GM12878 (cell line): ENCODE results near the gene HECTD3. TPM values are rescaled to one million over a fixed set of nuclear protein-coding genes. Genes with fewer than 3 reads are reported as not detected.

Experiments
- ATAC-seq: fragments of 200-7000 bp; cut with Tn5 transposase; 3 replicates; pipeline ENCODE4 v1.9.1; 2020; ENCODE audit warnings: mild to moderate bottlenecking, moderate library complexity
- BruUV-seq: library from RNA; stranded (reverse); fragments of 400-500 nt; replicated peaks from 2 replicates; lab custom pipeline; 2021; lab: Mats Ljungman, UMichigan
- CTCF ChIA-PET: fragments of 300-600 bp; sonication (Branson Sonifier 250); formaldehyde crosslinking; extraction: SDS; loops from one replicate; lab custom pipeline; 2021; ENCODE audit warnings: inconsistent platforms; lab: Yijun Ruan, JAX
- POLR2A ChIA-PET: fragments of 350-600 bp; formaldehyde crosslinking; extraction: SDS; loops from one replicate; lab custom pipeline; 2021; ENCODE audit warnings: inconsistent platforms; lab: Charles Lee
- RAD21 ChIA-PET: fragments of 300-600 bp; sonication (Branson Sonifier 250); formaldehyde crosslinking; loops from one replicate; lab custom pipeline; 2023; ENCODE audit warnings: antibody characterized with exemption; ENCODE audit not compliant: unreplicated experiment; lab: Charles Lee
- SMC1A ChIA-PET: fragments of 300-600 bp; sonication (Branson Sonifier 250); formaldehyde crosslinking; loops from one replicate; lab custom pipeline; 2023; ENCODE audit not compliant: unreplicated experiment, uncharacterized antibody; lab: Charles Lee
- DNase-seq: peaks from one replicate; pipeline ENCODE4 v3.0.0-alpha.2; 2011; ENCODE audit warnings: low read depth, low spot score
- FAIRE-seq: peaks from 3 replicates; lab custom pipeline; 2011; peaks lifted over from hg19 to GRCh38; lab: Jason Lieb, UNC
- H2AFZ ChIP-seq: 2 replicates; pipeline ENCODE4 v1.6.0; 2011; ENCODE audit warnings: low read depth, low read length, control low read depth; ENCODE audit not compliant: control insufficient read depth
- H3K27ac ChIP-seq: 2 replicates; pipeline ENCODE4 v1.5.1; 2011; ENCODE audit warnings: control low read depth; ENCODE audit not compliant: control insufficient read depth, insufficient read depth
- H3K27me3 ChIP-seq, 2 experiments: replicated peaks in 1 of 2; 2 replicates each; pipeline versions ENCODE4 v1.6.0 to v1.6.1; 2011; ENCODE audit warnings: low read length in 1 of 2; ENCODE audit not compliant: control insufficient read depth in 2 of 2, insufficient read depth in 2 of 2
- H3K36me3 ChIP-seq, 2 experiments: 2 replicates each; pipeline ENCODE4 v1.5.1; 2011; ENCODE audit warnings: low read length in 1 of 2; ENCODE audit not compliant: control insufficient read depth in 2 of 2, insufficient read depth in 2 of 2
- H3K4me1 ChIP-seq: 2 replicates; pipeline ENCODE4 v1.6.1; 2011; ENCODE audit warnings: mild to moderate bottlenecking, low read length, moderate library complexity, mixed read lengths; ENCODE audit not compliant: control insufficient read depth, insufficient read depth
- H3K4me2 ChIP-seq: 2 replicates; pipeline ENCODE4 v1.6.0; 2011; ENCODE audit warnings: control low read depth; ENCODE audit not compliant: control insufficient read depth, insufficient read depth
- H3K4me3 ChIP-seq: fragments of 200-600 bp; sonication (generic); 2 replicates; pipeline ENCODE4 v1.5.1; 2016
- H3K79me2 ChIP-seq: 2 replicates; pipeline ENCODE4 v1.6.0; 2011; ENCODE audit warnings: low read length; ENCODE audit not compliant: control insufficient read depth, insufficient read depth
- H3K9ac ChIP-seq: 2 replicates; pipeline ENCODE4 v1.8.0; 2011; ENCODE audit warnings: low read length, control low read depth, mixed read lengths; ENCODE audit not compliant: control insufficient read depth, insufficient read depth
- H3K9me3 ChIP-seq: replicated peaks from 3 replicates; pipeline ENCODE4 v1.5.1; 2011; ENCODE audit warnings: mild to moderate bottlenecking, low read length; ENCODE audit not compliant: control insufficient read depth, insufficient read depth
- H4K20me1 ChIP-seq: 2 replicates; pipeline ENCODE4 v1.6.0; 2011; ENCODE audit not compliant: control insufficient read depth, insufficient read depth
- FOS ChIP-seq: IDR thresholded peaks from 3 replicates; pipeline ENCODE4 v1.6.1; 2011; ENCODE audit warnings: borderline replicate concordance; ENCODE audit not compliant: insufficient read length; ENCODE audit errors: extremely low read depth
- HDAC6 ChIP-seq: fragments of 200-600 bp; sonication (generic); IDR thresholded peaks from one replicate; pipeline ENCODE4 v1.8.0; 2017; ENCODE audit warnings: antibody characterized with exemption; ENCODE audit not compliant: unreplicated experiment
- MXI1 ChIP-seq: fragments of 150-350 bp; IDR thresholded peaks from 2 replicates; pipeline ENCODE4 v1.6.1; 2011; ENCODE audit warnings: low read depth, mild to moderate bottlenecking, inconsistent platforms, low read length, improper control_type of control experiment
- MYB ChIP-seq: fragments of 150-350 bp; IDR thresholded peaks from 2 replicates; pipeline ENCODE4 v1.6.1; 2014; ENCODE audit warnings: mild to moderate bottlenecking, low read depth, low read length, borderline replicate concordance
- MYC ChIP-seq: IDR thresholded peaks from 2 replicates; pipeline ENCODE4 v1.6.1; 2011; ENCODE audit warnings: mild to moderate bottlenecking, low read length, moderate library complexity, inconsistent platforms; ENCODE audit not compliant: insufficient read depth, insufficient replicate concordance, insufficient read length, severe bottlenecking
- NFIC ChIP-seq: IDR thresholded peaks from 2 replicates; pipeline ENCODE4 v1.6.1; 2012; ENCODE audit warnings: low read depth, mild to moderate bottlenecking, inconsistent platforms, low read length, moderate library complexity
- NR2C1 ChIP-seq: fragments of 450-650 bp; IDR thresholded peaks from 2 replicates; pipeline ENCODE4 v1.6.1; 2017; ENCODE audit warnings: antibody characterized with exemption, mild to moderate bottlenecking, moderate library complexity
- SRF ChIP-seq, 2 experiments: IDR thresholded peaks; 2 replicates each; pipeline ENCODE4 v1.6.1; 2011; ENCODE audit warnings: low read depth in 2 of 2, low read length in 2 of 2, mild to moderate bottlenecking in 1 of 2, moderate library complexity in 1 of 2
- TBL1XR1 ChIP-seq: IDR thresholded peaks from 2 replicates; pipeline ENCODE4 v1.6.1; 2012; ENCODE audit warnings: low read depth, low read length, improper control_type of control experiment
- WGBS: methylation state at CpG from one replicate; pipeline ENCODE4 v1.1.6; 2016; ENCODE audit warnings: low lambda C conversion rate; ENCODE audit not compliant: insufficient replicate concordance, insufficient coverage; ENCODE audit errors: missing lambda C conversion rate; 5-methylcytosine and 5-hydroxymethylcytosine counted together
- in situ Hi-C: fragments of 300-500 bp; cut with MboI; formaldehyde crosslinking; loops from 9 replicates; pipeline ENCODE4 v1.14.3; 2018; ENCODE audit warnings: mixed read lengths
- intact Hi-C: fragments of 100-400 bp; cut with micrococcal nuclease; formaldehyde crosslinking; loops from one replicate; pipeline ENCODE4 v1.14.2; 2022; ENCODE audit not compliant: unreplicated experiment
- polyA plus RNA-seq, 11 experiments: library from polyadenylated mRNA; depleted of rRNA in 4 of 11; unstranded in 6 of 11; stranded (reverse) in 5 of 11; fragments of >200 nt; fragmentation: Nextera tagmentation in 4 of 11; fragmentation: Illumina TruSeq in 1 of 11; extraction: Ambion mirVana in 4 of 11; extraction: Trizol in 1 of 11; gene quantifications; 1 replicate in 1 of 11; 2 replicates in 10 of 11; pipeline versions ENCODE4 v1.2.1 to v1.2.3, GENCODE V29; 2011 to 2016; ENCODE audit warnings: inconsistent platforms in 2 of 11, missing spikeins in 2 of 11, low read depth in 1 of 11
- total RNA-seq, 4 experiments: library from RNA; depleted of rRNA in 3 of 4; stranded (reverse); fragments of >200 nt in 3 of 4; fragmentation: Illumina TruSeq in 1 of 4; extraction: Trizol in 1 of 4; gene quantifications; 2 replicates each; pipeline versions ENCODE4 v1.2.1 to v1.2.3, GENCODE V29; 2013 to 2021
- TF ChIP-seq, protein P1 (sequence below): fragments of 450-650 bp; IDR thresholded peaks from 2 replicates; pipeline ENCODE4 v1.6.1; 2017; ENCODE audit warnings: antibody characterized with exemption, mild to moderate bottlenecking, moderate library complexity

Gene HECTD3
- total and polyA plus RNA-seq, 10 of the 15 experiments (the other 5 are each of a cell fraction or from before 2014, with no cell fraction given), result 3.4 to 30.4 (median 22.6) TPM

DNA sequence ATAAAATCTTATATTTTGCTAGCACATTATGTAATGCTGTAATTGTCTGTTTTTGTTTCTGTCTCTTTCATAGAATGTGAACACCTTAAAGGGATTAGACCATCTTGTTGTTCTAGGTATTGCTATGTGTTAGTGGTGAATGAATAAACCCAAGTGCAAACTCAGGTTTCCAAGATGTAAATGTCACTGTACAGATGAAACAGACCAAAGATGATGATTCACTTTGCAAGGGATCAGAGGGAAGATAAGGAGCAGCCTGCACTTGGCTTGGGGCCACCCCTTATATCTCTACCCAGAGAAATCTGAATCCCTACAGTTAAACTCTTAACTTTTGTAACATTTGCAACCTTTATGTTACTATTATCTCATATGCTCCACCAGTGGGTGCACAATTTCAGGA is 26.3 kb upstream of the HECTD3 start:
- no peaks in the 10 kb centered on the region for H3K36me3 ChIP-seq
- CTCF ChIA-PET, result no interaction called here
- H4K20me1 ChIP-seq, result no peaks in the 10 kb centered on the region
- RAD21 ChIA-PET, result no interaction called here
- H3K27ac ChIP-seq, result no peak overlapping the region
- no peak overlapping the region for H2AFZ ChIP-seq
- no peak overlapping the region for H3K4me2 ChIP-seq
- H3K79me2 ChIP-seq, result no peaks in the 10 kb centered on the region
- intact Hi-C loops, result no loop called here
- no peak for ATAC-seq
- DNase-seq, result no peak
- no peak overlapping the region for H3K9ac ChIP-seq
- POLR2A ChIA-PET, result no interaction called here
- TF ChIP-seq NR2C1 (no peak), NFIC (no peak), SRF (IDR thresholded peaks at IDR 0.05; ENCODE audit: low read depth in 2 of 2, low read length in 2 of 2) (no peak), HDAC6 (no peak), FOS (no peak)
- TF ChIP-seq, all 136 proteins: peak for 0
- peaks cover 4% of the 10 kb centered on the region for H3K4me1 ChIP-seq
- in situ Hi-C loops, result no loop called here
- no peaks in the 10 kb centered on the region for H3K27me3 ChIP-seq
- FAIRE-seq, result no peak
- H3K9me3 ChIP-seq, result no peaks in the 10 kb centered on the region
- SMC1A ChIA-PET, result no interaction called here
- no peak overlapping the region for H3K4me3 ChIP-seq
- no TSS peak for BruUV-seq

DNA sequence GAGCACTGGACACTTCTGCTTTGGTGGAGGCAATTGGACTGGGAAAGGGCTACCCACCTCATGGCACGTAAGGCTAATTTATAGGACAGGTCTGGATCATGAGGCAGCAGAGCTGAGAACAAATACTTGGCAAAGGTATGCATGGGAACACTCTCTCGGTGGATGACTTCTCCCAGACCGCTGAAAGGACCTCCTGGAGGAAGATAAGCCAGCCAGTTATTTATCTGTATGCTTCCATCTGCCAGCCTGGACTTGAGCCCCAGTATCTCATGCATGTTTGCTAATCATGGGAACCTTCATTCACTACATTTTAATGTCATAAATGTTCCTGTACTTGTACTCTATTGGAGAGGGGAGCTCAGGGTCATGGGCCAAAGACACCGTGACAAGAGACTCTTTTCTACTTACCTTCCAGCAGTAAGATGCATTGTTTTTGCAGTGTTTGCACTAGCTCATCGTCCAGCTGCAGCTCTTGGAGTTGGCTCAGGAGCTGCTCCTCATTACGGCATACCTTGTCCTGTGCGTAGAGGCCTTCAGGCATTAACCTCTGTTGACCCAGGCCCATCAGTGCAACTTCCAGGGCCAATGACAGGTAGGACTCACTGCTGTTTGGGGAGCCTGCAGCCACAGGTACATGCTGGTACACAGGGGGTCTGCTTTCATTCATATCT is 24.6 kb upstream of the HECTD3 start:
- no peak overlapping the region for H3K27ac ChIP-seq
- H3K79me2 ChIP-seq, result no peaks in the 10 kb centered on the region
- no peak overlapping the region for H2AFZ ChIP-seq
- ChIA-PET SMC1A (interaction anchor here (1.3 kb wide), 1 partner anchor 20 kb away, joined by 3 read pairs; no protein-coding TSS in a partner anchor), POLR2A (interaction anchor here (1.9 kb wide), 1 partner anchor 15 kb away, joined by 4 read pairs; no protein-coding TSS in a partner anchor), RAD21 (interaction anchor here (1.0 to 1.4 kb wide), 2 partner anchors 16 to 22 kb away, joined by 3 to 5 read pairs; no protein-coding TSS in a partner anchor), CTCF (interaction anchor here (0.9 to 1.7 kb wide), 2 partner anchors 15 to 22 kb away, joined by 4 to 5 read pairs; no protein-coding TSS in a partner anchor)
- in situ Hi-C loops, result no loop called here
- DNase-seq, result no peak
- H4K20me1 ChIP-seq, result no peaks in the 10 kb centered on the region
- WGBS, result 66% methylated on average over 7 of the region's 7 CpGs
- no peak overlapping the region for H3K4me3 ChIP-seq
- H3K9ac ChIP-seq, result no peak overlapping the region
- no peaks in the 10 kb centered on the region for H3K27me3 ChIP-seq
- intact Hi-C loops, result no loop called here
- no peaks in the 10 kb centered on the region for H3K9me3 ChIP-seq
- no TSS peak for BruUV-seq
- no peak for FAIRE-seq
- no peaks in the 10 kb centered on the region for H3K36me3 ChIP-seq
- peaks cover 4% of the 10 kb centered on the region for H3K4me1 ChIP-seq
- ATAC-seq, result no peak
- H3K4me2 ChIP-seq, result no peak overlapping the region
- no peak for TF ChIP-seq MXI1
- TF ChIP-seq, protein P1, sequence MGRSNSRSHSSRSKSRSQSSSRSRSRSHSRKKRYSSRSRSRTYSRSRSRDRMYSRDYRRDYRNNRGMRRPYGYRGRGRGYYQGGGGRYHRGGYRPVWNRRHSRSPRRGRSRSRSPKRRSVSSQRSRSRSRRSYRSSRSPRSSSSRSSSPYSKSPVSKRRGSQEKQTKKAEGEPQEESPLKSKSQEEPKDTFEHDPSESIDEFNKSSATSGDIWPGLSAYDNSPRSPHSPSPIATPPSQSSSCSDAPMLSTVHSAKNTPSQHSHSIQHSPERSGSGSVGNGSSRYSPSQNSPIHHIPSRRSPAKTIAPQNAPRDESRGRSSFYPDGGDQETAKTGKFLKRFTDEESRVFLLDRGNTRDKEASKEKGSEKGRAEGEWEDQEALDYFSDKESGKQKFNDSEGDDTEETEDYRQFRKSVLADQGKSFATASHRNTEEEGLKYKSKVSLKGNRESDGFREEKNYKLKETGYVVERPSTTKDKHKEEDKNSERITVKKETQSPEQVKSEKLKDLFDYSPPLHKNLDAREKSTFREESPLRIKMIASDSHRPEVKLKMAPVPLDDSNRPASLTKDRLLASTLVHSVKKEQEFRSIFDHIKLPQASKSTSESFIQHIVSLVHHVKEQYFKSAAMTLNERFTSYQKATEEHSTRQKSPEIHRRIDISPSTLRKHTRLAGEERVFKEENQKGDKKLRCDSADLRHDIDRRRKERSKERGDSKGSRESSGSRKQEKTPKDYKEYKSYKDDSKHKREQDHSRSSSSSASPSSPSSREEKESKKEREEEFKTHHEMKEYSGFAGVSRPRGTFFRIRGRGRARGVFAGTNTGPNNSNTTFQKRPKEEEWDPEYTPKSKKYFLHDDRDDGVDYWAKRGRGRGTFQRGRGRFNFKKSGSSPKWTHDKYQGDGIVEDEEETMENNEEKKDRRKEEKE, result no peak
- TF ChIP-seq MYB, result no peak
- TF ChIP-seq TBL1XR1, result no peak
- no peak for TF ChIP-seq MYC
